ENCODE data around the gene PIK3R6. TPM values are rescaled to one million over a fixed set of nuclear protein-coding genes. Genes with fewer than 3 reads are reported as not detected.

Gene PIK3R6
- total and polyA plus RNA-seq, 2 experiments from 2014 or later, result 0.43 to 0.63 TPM

DNA sequence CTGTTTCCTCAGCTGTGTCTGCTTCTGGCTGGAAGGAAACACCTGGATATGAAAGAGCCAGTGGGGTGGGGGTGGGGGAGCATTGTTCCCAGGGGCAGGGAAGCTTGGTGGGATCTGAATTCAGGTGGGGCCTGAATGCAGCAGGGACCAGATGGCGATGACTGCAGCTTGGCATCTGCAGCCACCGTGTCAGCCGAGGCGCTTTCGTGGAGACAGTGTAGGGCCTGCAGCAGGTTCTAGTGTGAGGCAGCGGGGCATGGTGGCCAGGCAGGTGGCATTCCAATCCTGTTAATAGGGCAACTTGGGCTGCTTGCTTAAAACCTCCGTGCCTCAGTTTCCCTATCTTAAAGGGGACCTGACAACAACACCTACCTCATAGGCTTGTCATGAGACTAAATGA lies 1.7 kb downstream of the PIK3R6 start:
- no peaks in the 10 kb centered on the region for H3K9me3 ChIP-seq (ENCODE audit: low read depth)
- no peaks in the 10 kb centered on the region for H4K20me1 ChIP-seq (ENCODE audit: insufficient read depth)
- no peak overlapping the region for H3K9ac ChIP-seq
- TF ChIP-seq EZH2 (IDR thresholded peaks at IDR 0.05; ENCODE audit: insufficient read depth, poor library complexity, severe bottlenecking), result no peak
- no peak for TF ChIP-seq EZH2phosphoT487 (IDR thresholded peaks at IDR 0.05; ENCODE audit: insufficient read depth, low read depth)
- H3K27me3 ChIP-seq (replicated peaks; ENCODE audit: insufficient read depth), result no peaks in the 10 kb centered on the region
- no peaks in the 10 kb centered on the region for H3K9me2 ChIP-seq (ENCODE audit: insufficient read depth)
- WGBS, 2 experiments (ENCODE audit: low coverage in 1 of 2, low lambda C conversion rate in 2 of 2, missing lambda C conversion rate in 2 of 2), result 70 to 83% methylated on average over 7 of the region's 7 CpGs
- H3K27ac ChIP-seq, result no peak overlapping the region
- no peak overlapping the region for H3K4me2 ChIP-seq (ENCODE audit: unreplicated experiment)
- DNase-seq, result no peak
- no peak overlapping the region for H2AFZ ChIP-seq
- no peaks in the 10 kb centered on the region for H3F3A ChIP-seq (ENCODE audit: insufficient read depth)
- no peaks in the 10 kb centered on the region for H3K79me2 ChIP-seq (ENCODE audit: insufficient read depth)
- in situ Hi-C loops (cut with MboI), result no loop called here
- no peaks in the 10 kb centered on the region for H3K36me3 ChIP-seq (ENCODE audit: low read depth)
- H3K4me3 ChIP-seq, result no peak overlapping the region
- no peaks in the 10 kb centered on the region for H3K4me1 ChIP-seq (ENCODE audit: insufficient read depth)

DNA sequence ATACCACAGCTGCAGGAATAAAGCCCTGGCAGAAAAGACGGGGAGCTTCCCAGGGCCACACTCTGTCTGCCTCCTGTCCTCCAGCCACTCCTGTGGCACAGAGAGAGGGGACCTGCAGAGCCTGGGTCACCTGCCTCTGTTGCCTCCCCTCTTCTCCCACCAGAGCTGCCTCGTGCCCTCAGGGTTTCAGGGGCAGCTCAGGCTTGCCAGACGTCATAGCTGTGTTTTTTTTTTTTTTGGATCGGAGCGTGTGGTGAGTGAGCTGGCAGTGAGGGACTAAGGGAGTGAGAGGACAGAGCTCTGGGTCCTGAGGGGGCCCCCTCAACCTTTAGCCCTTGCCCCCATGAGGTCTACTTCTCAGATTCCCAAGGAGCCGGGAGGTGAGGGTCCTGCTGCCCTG lies 2.1 kb downstream of the PIK3R6 start:
- Histone ChIP-seq H3K9ac (no peak overlapping the region), H3K4me3 (no peak overlapping the region), H3K27ac (no peak overlapping the region), H3K27me3 (replicated peaks; ENCODE audit: insufficient read depth) (no peaks in the 10 kb centered on the region), H3K36me3 (ENCODE audit: low read depth) (no peaks in the 10 kb centered on the region), H2AFZ (no peak overlapping the region), H3K9me3 (ENCODE audit: low read depth) (no peaks in the 10 kb centered on the region), H3K9me2 (ENCODE audit: insufficient read depth) (no peaks in the 10 kb centered on the region), H3K4me2 (ENCODE audit: unreplicated experiment) (no peak overlapping the region), H3K79me2 (ENCODE audit: insufficient read depth) (no peaks in the 10 kb centered on the region), H3K4me1 (ENCODE audit: insufficient read depth) (no peaks in the 10 kb centered on the region), H4K20me1 (ENCODE audit: insufficient read depth) (no peaks in the 10 kb centered on the region), H3F3A (ENCODE audit: insufficient read depth) (no peaks in the 10 kb centered on the region)
- 43 to 45% methylated on average over 6 of the region's 6 CpGs for WGBS, 2 experiments (ENCODE audit: low coverage in 1 of 2, low lambda C conversion rate in 2 of 2, missing lambda C conversion rate in 2 of 2)
- TF ChIP-seq EZH2phosphoT487 (IDR thresholded peaks at IDR 0.05; ENCODE audit: insufficient read depth, low read depth) (no peak), EZH2 (IDR thresholded peaks at IDR 0.05; ENCODE audit: insufficient read depth, poor library complexity, severe bottlenecking) (no peak)
- in situ Hi-C loops (cut with MboI), result no loop called here
- DNase-seq, result no peak

DNA sequence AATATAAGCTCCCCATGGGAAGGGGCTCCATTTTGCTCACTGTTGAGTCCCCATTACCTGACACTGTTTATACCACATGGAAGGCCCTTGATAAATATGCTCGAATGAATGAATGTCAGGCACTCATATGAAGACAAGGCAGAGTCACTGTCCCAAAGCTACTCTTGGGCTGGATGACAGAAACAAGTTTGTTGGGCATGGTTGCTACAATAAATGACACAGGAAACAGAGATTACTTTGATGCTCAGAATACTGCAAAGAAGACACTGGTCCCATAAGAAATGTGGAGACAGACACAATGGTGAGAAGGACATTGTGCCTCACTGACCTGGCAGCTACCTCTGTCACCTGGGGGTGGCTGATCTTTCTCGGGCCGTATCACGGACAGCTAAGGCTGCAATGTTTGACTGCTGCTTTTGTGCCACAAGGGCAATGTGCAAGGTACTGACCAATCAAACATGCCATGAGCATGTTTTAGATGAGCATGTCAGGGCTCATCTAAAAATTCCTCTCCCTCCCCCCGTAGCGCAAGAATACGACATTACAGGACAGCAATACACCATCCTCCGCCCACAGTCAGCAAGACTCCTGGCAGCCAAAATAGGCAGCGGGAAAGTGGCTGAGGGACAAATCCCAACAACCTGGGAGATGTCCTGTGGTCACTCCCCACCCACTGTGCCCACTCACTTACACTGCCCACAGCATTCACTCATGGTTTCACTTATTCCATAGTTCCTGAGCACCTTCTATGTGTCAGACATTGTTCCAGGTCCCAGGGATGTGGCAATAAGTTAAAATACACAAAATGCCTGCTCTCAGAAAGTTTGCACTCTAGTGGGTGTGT lies 5.0 kb downstream of the PIK3R6 start:
- Histone ChIP-seq H3K9me2 (ENCODE audit: insufficient read depth) (no peaks in the 10 kb centered on the region), H3K9me3 (ENCODE audit: low read depth) (no peaks in the 10 kb centered on the region), H3K4me1 (ENCODE audit: insufficient read depth) (peaks cover 25% of the 10 kb centered on the region), H3K79me2 (ENCODE audit: insufficient read depth) (no peaks in the 10 kb centered on the region), H3K4me2 (ENCODE audit: unreplicated experiment) (no peak overlapping the region), H3K27ac (no peak overlapping the region), H2AFZ (no peak overlapping the region), H4K20me1 (ENCODE audit: insufficient read depth) (no peaks in the 10 kb centered on the region), H3F3A (ENCODE audit: insufficient read depth) (peaks cover 23% of the 10 kb centered on the region), H3K4me3 (no peak overlapping the region), H3K27me3 (replicated peaks; ENCODE audit: insufficient read depth) (no peaks in the 10 kb centered on the region), H3K9ac (no peak overlapping the region), H3K36me3 (ENCODE audit: low read depth) (no peaks in the 10 kb centered on the region)
- peak; percentile 12 for DNase-seq
- no peak for TF ChIP-seq EZH2 (IDR thresholded peaks at IDR 0.05; ENCODE audit: insufficient read depth, poor library complexity, severe bottlenecking)
- no peak for TF ChIP-seq EZH2phosphoT487 (IDR thresholded peaks at IDR 0.05; ENCODE audit: insufficient read depth, low read depth)
- in situ Hi-C loops (cut with MboI), result no loop called here
- 61 to 66% methylated on average over 9 of the region's 9 CpGs for WGBS, 2 experiments (ENCODE audit: low coverage in 1 of 2, low lambda C conversion rate in 2 of 2, missing lambda C conversion rate in 2 of 2)

DNA sequence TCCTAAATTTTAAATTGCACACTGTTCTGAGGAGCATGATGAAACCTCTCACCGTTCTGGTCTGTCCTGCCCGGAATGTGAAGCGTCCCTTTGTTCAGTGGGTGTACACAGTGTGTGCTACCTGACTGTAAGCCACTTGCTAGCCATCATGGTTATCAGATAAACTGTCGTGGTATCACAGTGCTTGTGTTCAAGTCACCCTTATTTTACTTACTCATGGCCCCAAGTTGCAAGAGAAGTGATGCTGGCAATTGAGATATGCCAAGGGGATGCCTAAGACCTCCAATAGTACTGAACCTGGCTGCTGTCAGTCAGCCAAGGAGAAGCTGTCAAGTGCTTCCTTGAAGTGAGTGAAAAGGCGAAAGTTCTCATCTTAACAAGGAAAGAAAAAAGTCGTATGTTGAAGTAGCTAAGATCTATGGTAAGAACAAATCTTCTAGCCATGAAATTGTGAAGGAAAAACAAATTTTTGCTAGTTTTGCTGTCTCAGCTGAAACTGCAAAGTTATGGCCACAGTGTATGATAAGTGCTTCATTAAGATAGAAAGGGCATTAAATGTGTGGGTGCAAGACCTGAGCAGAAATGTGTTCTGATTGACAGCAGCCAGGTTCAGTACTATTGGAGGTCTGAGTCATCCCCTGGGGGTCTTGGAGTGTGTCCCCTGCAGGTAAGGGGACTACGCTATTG lies 5.8 kb downstream of the PIK3R6 start:
- H3F3A ChIP-seq (ENCODE audit: insufficient read depth), result peaks cover 30% of the 10 kb centered on the region
- no peak overlapping the region for H3K27ac ChIP-seq
- no peak for DNase-seq
- TF ChIP-seq EZH2 (IDR thresholded peaks at IDR 0.05; ENCODE audit: insufficient read depth, poor library complexity, severe bottlenecking) (no peak), EZH2phosphoT487 (IDR thresholded peaks at IDR 0.05; ENCODE audit: insufficient read depth, low read depth) (no peak)
- no peak overlapping the region for H2AFZ ChIP-seq
- no peaks in the 10 kb centered on the region for H3K79me2 ChIP-seq (ENCODE audit: insufficient read depth)
- H3K4me1 ChIP-seq (ENCODE audit: insufficient read depth), result peaks cover 33% of the 10 kb centered on the region
- H3K9me3 ChIP-seq (ENCODE audit: low read depth), result no peaks in the 10 kb centered on the region
- H3K9ac ChIP-seq, result no peak overlapping the region
- in situ Hi-C loops (cut with MboI), result no loop called here
- H3K27me3 ChIP-seq (replicated peaks; ENCODE audit: insufficient read depth), result no peaks in the 10 kb centered on the region
- H4K20me1 ChIP-seq (ENCODE audit: insufficient read depth), result no peaks in the 10 kb centered on the region
- WGBS, 2 experiments (ENCODE audit: low coverage in 1 of 2, low lambda C conversion rate in 2 of 2, missing lambda C conversion rate in 2 of 2), result 92 to 95% methylated on average over 7 of the region's 7 CpGs
- H3K9me2 ChIP-seq (ENCODE audit: insufficient read depth), result no peaks in the 10 kb centered on the region
- H3K36me3 ChIP-seq (ENCODE audit: low read depth), result no peaks in the 10 kb centered on the region
- no peak overlapping the region for H3K4me2 ChIP-seq (ENCODE audit: unreplicated experiment)
- no peak overlapping the region for H3K4me3 ChIP-seq
